Activated naive CD4-positive, alpha-beta T cell treated with anti-CD3 and anti-CD28 coated beads, Interleukin-2, amount 10 ng/mL, durations not matched to agents 7 days and 5 days (primary cell): ENCODE results near the gene TRIM51G.
"Not testable (repeated sequence)": the region's sequence is repeated elsewhere in the genome, so short reads cannot be mapped to it uniquely, and the experiment has no call there.

Experiments
- CTCF ChIA-PET: fragments of 350-600 bp; sonication (Branson Sonifier 250); formaldehyde crosslinking; loops from one replicate; lab custom pipeline; 2021; ENCODE audit warnings: antibody characterized with exemption; lab: Charles Lee
- DNase-seq: peaks from one replicate; pipeline ENCODE4 v3.0.0-alpha.2; 2020
- H3K27ac Mint-ChIP-seq: one replicate; pipeline ENCODE4 v1.8.0; 2021; ENCODE audit warnings: mild to moderate bottlenecking, moderate library complexity, mixed read lengths
- H3K27me3 Mint-ChIP-seq: one replicate; pipeline ENCODE4 v1.8.0; 2021; ENCODE audit warnings: mild to moderate bottlenecking, mixed read lengths
- H3K36me3 Mint-ChIP-seq: one replicate; pipeline ENCODE4 v1.8.0; 2021; ENCODE audit warnings: mixed read lengths
- H3K4me1 Mint-ChIP-seq: one replicate; pipeline ENCODE4 v1.8.0; 2021; ENCODE audit warnings: mixed read lengths
- H3K4me3 Mint-ChIP-seq: one replicate; pipeline ENCODE4 v1.8.0; 2021; ENCODE audit warnings: mild to moderate bottlenecking, moderate library complexity, mixed read lengths
- H3K9me3 Mint-ChIP-seq: one replicate; pipeline ENCODE4 v1.8.0; 2021; ENCODE audit warnings: mixed read lengths

TRIM51G gene, protein sequence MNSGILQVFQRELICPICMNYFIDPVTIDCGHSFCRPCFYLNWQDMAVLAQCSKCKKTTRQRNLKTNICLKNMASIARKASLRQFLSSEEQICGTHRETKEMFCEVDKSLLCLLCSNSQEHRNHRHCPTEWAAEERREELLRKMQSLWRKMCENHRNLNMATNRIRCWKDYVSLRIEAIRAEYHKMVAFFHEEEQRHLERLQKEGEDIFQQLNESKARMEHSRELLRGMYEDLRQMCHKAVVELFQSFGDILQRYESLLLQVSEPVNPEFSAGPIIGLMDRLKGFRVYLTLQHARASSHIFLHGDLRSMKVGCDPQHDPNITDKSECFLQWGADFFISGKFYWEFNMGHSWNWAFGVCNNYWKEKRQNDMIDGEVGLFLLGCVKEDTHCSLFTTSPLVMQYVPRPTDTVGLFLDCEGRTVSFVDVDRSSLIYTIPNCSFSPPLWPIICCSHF

GRCh38 chr11:48983785-48984184, at the start of gene TRIM51G:
Gene TRIM51G, minus strand, starts transcription at chr11:48983885. Its CDS starts 2,190 bp downstream, at chr11:48981695.
- H3K36me3 Mint-ChIP-seq, DNase-seq, H3K27me3 Mint-ChIP-seq, CTCF ChIA-PET, H3K9me3 Mint-ChIP-seq, H3K4me3 Mint-ChIP-seq, H3K4me1 Mint-ChIP-seq, H3K27ac Mint-ChIP-seq: not testable (repeated sequence)

GRCh38 chr11:49028523-49028922, 44.8 kb upstream of the TRIM51G start, which contains the start of gene TRIM49B:
Gene TRIM49B, plus strand, starts transcription at chr11:49028823. Its CDS starts 2,777 bp downstream, at chr11:49031600.
- DNase-seq, H3K4me3 Mint-ChIP-seq, H3K36me3 Mint-ChIP-seq, H3K9me3 Mint-ChIP-seq, H3K4me1 Mint-ChIP-seq, H3K27ac Mint-ChIP-seq, CTCF ChIA-PET, H3K27me3 Mint-ChIP-seq: not testable (repeated sequence)

DNA sequence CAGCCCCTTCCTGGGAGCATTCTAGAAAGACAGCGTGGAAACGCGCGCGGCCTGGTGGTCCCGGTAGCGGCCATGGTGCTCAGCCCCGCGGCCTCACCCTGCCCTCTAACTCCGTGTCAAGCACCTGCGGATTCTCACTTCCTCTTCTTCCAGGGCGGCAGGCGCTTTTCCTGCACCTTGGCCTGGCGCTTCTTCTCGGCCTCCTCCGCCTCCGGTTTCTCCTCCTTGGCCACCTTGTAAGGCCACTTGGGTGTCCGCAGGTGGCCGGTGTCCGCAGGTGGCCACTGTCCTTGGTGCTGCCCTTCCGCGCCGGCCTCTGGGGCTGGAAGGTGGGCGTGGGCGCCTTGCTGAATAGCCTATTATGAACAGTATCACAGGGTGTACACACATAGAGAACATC, 15.1 kb downstream of the TRIM51G start:
- H3K27me3 Mint-ChIP-seq, H3K9me3 Mint-ChIP-seq, DNase-seq, H3K27ac Mint-ChIP-seq, H3K36me3 Mint-ChIP-seq, CTCF ChIA-PET, H3K4me3 Mint-ChIP-seq, H3K4me1 Mint-ChIP-seq: not testable (repeated sequence)

DNA sequence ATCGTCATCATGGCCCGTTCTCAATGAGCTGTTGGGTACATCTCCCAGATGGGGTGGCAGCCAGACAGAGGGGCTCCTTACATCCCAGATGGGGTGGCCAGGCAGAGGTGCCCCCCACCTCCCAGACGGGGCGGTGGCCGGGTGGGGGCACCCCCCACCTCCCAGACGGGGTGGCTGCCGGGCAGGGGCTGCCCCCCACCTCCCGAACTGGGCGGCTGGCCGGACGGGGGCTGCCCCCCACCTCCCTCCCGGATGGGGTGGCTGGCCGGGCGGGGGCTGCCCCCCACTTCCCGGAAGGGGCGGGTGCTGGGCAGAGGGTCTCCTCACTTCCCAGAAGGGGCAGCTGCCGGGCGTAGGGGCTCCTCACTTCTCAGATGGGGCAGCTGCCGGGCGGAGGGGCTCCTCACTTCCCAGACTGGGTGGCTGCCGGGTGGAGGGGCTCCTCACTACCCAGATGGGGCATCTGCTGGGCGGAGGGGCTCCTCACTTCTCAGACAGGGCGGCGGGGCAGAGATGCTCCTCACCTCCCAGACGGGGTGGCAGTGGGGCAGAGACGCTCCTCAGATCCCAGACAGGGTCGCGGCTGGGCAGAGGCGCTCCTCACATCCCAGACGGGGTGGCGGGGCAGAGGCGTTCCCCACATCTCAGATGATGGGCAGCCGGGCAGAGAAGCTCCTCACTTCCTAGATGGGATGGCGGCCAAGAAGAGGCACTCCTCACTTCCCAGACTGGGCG, 28.2 kb downstream of the TRIM51G start:
- not testable (repeated sequence) for H3K4me1 Mint-ChIP-seq

DNA sequence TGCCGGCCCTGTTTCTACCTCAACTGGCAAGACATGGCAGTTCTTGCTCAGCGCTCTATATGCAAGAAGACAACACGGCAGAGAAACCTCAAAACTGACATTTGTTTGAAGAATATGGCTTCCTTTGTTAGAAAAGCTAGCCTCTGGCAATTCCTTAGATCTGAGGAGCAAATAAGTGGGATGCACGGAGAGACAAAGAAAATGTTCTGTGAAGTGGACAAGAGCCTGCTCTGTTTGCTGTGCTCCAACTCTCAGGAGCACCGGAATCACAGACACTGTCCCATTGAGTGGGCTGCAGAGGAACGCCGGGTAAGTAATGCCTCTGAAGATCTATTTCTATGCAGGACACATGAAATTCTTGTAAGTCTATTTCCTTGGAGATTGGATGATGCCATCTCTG, 37.9 kb downstream of the TRIM51G start:
- H3K9me3 Mint-ChIP-seq, CTCF ChIA-PET, H3K36me3 Mint-ChIP-seq, H3K4me3 Mint-ChIP-seq, DNase-seq, H3K27ac Mint-ChIP-seq, H3K27me3 Mint-ChIP-seq, H3K4me1 Mint-ChIP-seq: not testable (repeated sequence)

More for the DNA sequence above, 28.2 kb downstream of the TRIM51G start:
- H3K36me3 Mint-ChIP-seq, H3K27ac Mint-ChIP-seq, H3K27me3 Mint-ChIP-seq, DNase-seq, CTCF ChIA-PET, H3K9me3 Mint-ChIP-seq, H3K4me3 Mint-ChIP-seq: not testable (repeated sequence)
